ENCODE measurements around the gene KANSL1. TPM values are rescaled to one million over a fixed set of nuclear protein-coding genes. Genes with fewer than 3 reads are reported as not detected.

KANSL1 gene
- polyA plus RNA-seq, 1 donor from 2014 or later, result 65.0 TPM

- H3K4me2 ChIP-seq (ENCODE audit: low read length), result no peak overlapping the region
- H2AFZ ChIP-seq (ENCODE audit: low read depth, low read length), result no peak overlapping the region
- H3K4me3 ChIP-seq (ENCODE audit: low read length), result no peak overlapping the region
- peaks cover 64% of the 10 kb centered on the region for H3K79me2 ChIP-seq (replicated peaks; ENCODE audit: insufficient read depth, low read length)
- H3F3A ChIP-seq (ENCODE audit: insufficient read depth, low read length, poor library complexity, severe bottlenecking), result no peaks in the 10 kb centered on the region
- H3K9me3 ChIP-seq (ENCODE audit: low read length), result no peaks in the 10 kb centered on the region
- no peaks in the 10 kb centered on the region for H3K36me3 ChIP-seq (ENCODE audit: insufficient read depth, low read length)
- no peaks in the 10 kb centered on the region for H3K9me2 ChIP-seq (ENCODE audit: insufficient read depth, low read length)
- peaks cover 8% of the 10 kb centered on the region for H4K20me1 ChIP-seq (ENCODE audit: insufficient read depth)
- H3K27ac ChIP-seq (ENCODE audit: low read length), result no peak overlapping the region
- TF ChIP-seq CTCF (IDR thresholded peaks at IDR 0.05; ENCODE audit: poor library complexity, severe bottlenecking), result no peak
- TF ChIP-seq MXI1 (conservative IDR thresholded peaks at IDR 0.05; ENCODE audit: poor library complexity, severe bottlenecking), result no peak
- TF ChIP-seq RAD21 (conservative IDR thresholded peaks at IDR 0.05), result no peak
- no peak for TF ChIP-seq POLR2AphosphoS5 (IDR thresholded peaks at IDR 0.05)
- TF ChIP-seq, protein P1, sequence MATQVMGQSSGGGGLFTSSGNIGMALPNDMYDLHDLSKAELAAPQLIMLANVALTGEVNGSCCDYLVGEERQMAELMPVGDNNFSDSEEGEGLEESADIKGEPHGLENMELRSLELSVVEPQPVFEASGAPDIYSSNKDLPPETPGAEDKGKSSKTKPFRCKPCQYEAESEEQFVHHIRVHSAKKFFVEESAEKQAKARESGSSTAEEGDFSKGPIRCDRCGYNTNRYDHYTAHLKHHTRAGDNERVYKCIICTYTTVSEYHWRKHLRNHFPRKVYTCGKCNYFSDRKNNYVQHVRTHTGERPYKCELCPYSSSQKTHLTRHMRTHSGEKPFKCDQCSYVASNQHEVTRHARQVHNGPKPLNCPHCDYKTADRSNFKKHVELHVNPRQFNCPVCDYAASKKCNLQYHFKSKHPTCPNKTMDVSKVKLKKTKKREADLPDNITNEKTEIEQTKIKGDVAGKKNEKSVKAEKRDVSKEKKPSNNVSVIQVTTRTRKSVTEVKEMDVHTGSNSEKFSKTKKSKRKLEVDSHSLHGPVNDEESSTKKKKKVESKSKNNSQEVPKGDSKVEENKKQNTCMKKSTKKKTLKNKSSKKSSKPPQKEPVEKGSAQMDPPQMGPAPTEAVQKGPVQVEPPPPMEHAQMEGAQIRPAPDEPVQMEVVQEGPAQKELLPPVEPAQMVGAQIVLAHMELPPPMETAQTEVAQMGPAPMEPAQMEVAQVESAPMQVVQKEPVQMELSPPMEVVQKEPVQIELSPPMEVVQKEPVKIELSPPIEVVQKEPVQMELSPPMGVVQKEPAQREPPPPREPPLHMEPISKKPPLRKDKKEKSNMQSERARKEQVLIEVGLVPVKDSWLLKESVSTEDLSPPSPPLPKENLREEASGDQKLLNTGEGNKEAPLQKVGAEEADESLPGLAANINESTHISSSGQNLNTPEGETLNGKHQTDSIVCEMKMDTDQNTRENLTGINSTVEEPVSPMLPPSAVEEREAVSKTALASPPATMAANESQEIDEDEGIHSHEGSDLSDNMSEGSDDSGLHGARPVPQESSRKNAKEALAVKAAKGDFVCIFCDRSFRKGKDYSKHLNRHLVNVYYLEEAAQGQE (IDR thresholded peaks at IDR 0.05; ENCODE audit: borderline replicate concordance), result no peak
- no peak overlapping the region for H3K9ac ChIP-seq (ENCODE audit: low read length)
- H3K27me3 ChIP-seq (ENCODE audit: insufficient read depth, low read depth, low read length), result no peaks in the 10 kb centered on the region
Measured at GRCh38 chr17:46092991-46093390, 100.2 kb downstream of the KANSL1 start.

DNA sequence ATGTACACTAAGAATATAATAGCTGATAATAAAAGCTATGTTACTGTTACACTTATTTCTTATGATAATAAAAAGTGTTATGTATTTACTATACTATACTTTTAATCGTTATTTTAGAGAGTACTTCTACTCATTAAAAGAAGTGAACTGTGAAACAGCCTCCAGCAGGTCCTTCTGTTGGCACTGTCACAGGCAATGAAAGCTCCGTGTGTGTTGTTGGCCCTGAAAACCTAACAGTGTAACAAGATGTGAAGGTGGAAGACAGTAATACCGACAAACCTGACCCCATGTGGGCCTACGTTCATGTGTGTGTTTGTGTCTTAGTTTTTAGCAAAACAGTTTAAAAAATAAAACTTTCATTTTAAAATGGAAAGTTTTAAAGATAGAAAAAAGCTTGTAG, 102.4 kb downstream of the KANSL1 start:
- peaks cover 10% of the 10 kb centered on the region for H4K20me1 ChIP-seq (ENCODE audit: insufficient read depth)
- no peaks in the 10 kb centered on the region for H3K27me3 ChIP-seq (ENCODE audit: insufficient read depth, low read depth, low read length)
- peaks cover 47% of the 10 kb centered on the region for H3K79me2 ChIP-seq (replicated peaks; ENCODE audit: insufficient read depth, low read length)
- H3K36me3 ChIP-seq (ENCODE audit: insufficient read depth, low read length), result no peaks in the 10 kb centered on the region
- H3K9me3 ChIP-seq (ENCODE audit: low read length), result no peaks in the 10 kb centered on the region
- H2AFZ ChIP-seq (ENCODE audit: low read depth, low read length), result no peak overlapping the region
- H3K27ac ChIP-seq (ENCODE audit: low read length), result no peak overlapping the region
- H3K4me3 ChIP-seq (ENCODE audit: low read length), result no peak overlapping the region
- no peak overlapping the region for H3K4me2 ChIP-seq (ENCODE audit: low read length)
- no peaks in the 10 kb centered on the region for H3F3A ChIP-seq (ENCODE audit: insufficient read depth, low read length, poor library complexity, severe bottlenecking)
- TF ChIP-seq EP300 (conservative IDR thresholded peaks at IDR 0.05; ENCODE audit: poor library complexity, severe bottlenecking) (no peak), SMC3 (conservative IDR thresholded peaks at IDR 0.05; ENCODE audit: poor library complexity) (no peak), TAF1 (IDR thresholded peaks at IDR 0.05; ENCODE audit: low read depth) (no peak), MXI1 (conservative IDR thresholded peaks at IDR 0.05; ENCODE audit: poor library complexity, severe bottlenecking) (no peak), EZH2 (IDR thresholded peaks at IDR 0.05; ENCODE audit: borderline replicate concordance, insufficient read depth, low read length, poor library complexity, severe bottlenecking) (no peak), CTCF (IDR thresholded peaks at IDR 0.05; ENCODE audit: poor library complexity, severe bottlenecking) (no peak)
- TF ChIP-seq, protein P1 (IDR thresholded peaks at IDR 0.05; ENCODE audit: borderline replicate concordance), result no peak
- H3K9ac ChIP-seq (ENCODE audit: low read length), result no peak overlapping the region
- no peaks in the 10 kb centered on the region for H3K9me2 ChIP-seq (ENCODE audit: insufficient read depth, low read length)
